T-helper 2 cell treated with Interferon-gamma antibody and Interleukin-4, amounts not matched to agents 5 μg/mL and 100 μg/mL, for 36 hours (primary cell): ENCODE results near the gene ONECUT1.

ENCODE experiments used
- DNase-seq: peaks from one replicate; pipeline ENCODE4 v3.0.0; 2021; ENCODE audit warnings: low spot score
- H3K27ac Mint-ChIP-seq: one replicate; pipeline ENCODE4 v1.8.0; 2021; ENCODE audit warnings: mild to moderate bottlenecking, mixed read lengths
- H3K27me3 Mint-ChIP-seq: one replicate; pipeline ENCODE4 v1.8.0; 2021; ENCODE audit warnings: low read depth, mixed read lengths
- H3K36me3 Mint-ChIP-seq: one replicate; pipeline ENCODE4 v1.8.0; 2021; ENCODE audit warnings: low read depth, mixed read lengths
- H3K4me1 Mint-ChIP-seq: one replicate; pipeline ENCODE4 v1.8.0; 2021; ENCODE audit warnings: low read depth, mixed read lengths
- H3K4me3 Mint-ChIP-seq: one replicate; pipeline ENCODE4 v1.8.0; 2022; ENCODE audit warnings: mild to moderate bottlenecking, moderate library complexity, mixed read lengths
- H3K9me3 Mint-ChIP-seq: one replicate; pipeline ENCODE4 v1.8.0; 2021; ENCODE audit warnings: mixed read lengths

ONECUT1 gene

DNA sequence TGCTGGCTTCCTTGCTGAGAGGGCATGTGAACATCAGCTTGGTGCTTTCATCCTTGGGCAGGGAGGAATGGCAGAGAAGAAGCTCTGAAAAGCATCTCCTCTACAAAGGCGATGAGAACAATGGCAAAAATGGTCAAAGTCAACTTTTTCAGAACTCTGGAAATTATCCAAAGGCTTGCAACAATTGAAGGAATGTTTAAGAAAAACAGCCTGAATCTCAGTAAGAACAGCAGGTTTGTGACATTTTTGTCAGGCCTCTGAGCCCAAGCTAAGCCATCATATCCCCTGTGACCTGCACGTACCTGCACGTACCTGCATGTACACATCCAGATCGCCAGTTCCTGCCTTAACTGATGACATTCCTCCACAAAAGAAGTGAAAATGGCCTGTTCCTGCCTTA, 51.8 kb downstream of the ONECUT1 start:
- Mint-ChIP-seq H3K4me3 (no peak overlapping the region), H3K9me3 (no peaks in the 10 kb centered on the region), H3K4me1 (peaks cover 12% of the 10 kb centered on the region), H3K27me3 (peaks cover 10% of the 10 kb centered on the region), H3K36me3 (no peaks in the 10 kb centered on the region), H3K27ac (no peak overlapping the region)
- no peak for DNase-seq

DNA sequence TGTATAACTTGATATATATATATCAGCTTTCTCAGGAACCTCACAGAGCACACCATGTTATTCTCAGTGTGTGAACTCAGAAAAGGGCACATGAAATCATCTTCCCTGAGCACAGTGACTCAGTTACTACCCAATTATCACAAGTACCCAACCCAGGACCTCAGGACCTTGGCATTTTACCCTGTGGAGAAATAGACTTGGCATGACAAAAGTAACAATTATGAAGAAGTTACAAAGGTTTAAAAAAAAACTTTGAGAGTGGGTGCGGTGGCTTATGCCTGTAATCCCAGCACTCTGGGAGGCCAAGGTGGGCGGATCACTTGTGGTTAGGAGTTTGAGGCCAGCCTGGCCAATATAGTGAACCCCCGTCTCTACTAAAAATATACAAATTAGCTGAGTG, 52.4 kb downstream of the ONECUT1 start:
- DNase-seq = no peak
- no peak overlapping the region for H3K27ac Mint-ChIP-seq
- H3K27me3 Mint-ChIP-seq = peaks cover 10% of the 10 kb centered on the region
- no peaks in the 10 kb centered on the region for H3K36me3 Mint-ChIP-seq
- H3K4me3 Mint-ChIP-seq = no peak overlapping the region
- H3K9me3 Mint-ChIP-seq = no peaks in the 10 kb centered on the region
- peaks cover 15% of the 10 kb centered on the region for H3K4me1 Mint-ChIP-seq

DNA sequence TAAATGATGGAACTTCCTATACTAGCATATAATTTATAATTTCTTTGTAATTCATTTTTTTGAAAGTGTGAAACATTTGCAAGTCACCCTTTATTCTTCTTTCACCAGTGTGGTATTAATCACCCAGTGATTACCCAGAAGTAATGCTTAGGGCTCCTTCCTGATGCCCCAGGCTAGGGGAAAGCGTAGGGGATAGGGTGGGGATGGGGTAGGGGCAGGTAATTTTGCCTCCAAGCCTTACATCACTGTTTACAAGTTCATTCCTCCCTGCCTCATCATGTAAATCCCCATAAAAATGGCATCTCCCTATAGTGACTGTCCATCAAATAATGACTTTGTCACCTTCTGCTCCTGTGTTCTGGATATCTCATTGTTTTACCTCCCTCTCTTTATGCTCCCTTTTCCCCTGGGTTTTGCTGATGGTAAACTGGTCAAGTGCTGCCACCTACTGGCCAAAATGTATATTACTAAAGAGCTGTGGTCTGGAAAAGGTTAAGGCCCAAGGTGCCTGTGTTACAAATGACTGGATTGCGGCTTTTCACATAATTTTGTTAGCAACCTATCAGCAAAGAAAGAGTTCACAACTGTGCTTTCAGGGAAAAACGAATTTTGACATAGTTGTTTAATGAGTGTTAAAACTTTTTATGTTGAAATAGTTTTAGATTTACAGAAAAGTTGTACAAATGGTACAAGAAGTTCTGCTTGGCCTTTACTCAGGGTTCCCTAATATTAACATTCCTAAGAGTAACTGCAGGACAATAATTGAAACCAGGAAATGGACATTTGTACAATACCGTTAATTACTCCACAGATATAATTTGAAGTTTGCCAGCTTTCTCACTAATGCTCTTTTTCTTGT, 54.7 kb downstream of the ONECUT1 start:
- H3K36me3 Mint-ChIP-seq = no peaks in the 10 kb centered on the region
- peaks cover 25% of the 10 kb centered on the region for H3K4me1 Mint-ChIP-seq
- H3K9me3 Mint-ChIP-seq = no peaks in the 10 kb centered on the region
- H3K27ac Mint-ChIP-seq = no peak overlapping the region
- peaks cover 10% of the 10 kb centered on the region for H3K27me3 Mint-ChIP-seq
- H3K4me3 Mint-ChIP-seq = no peak overlapping the region
- peak; percentile 63 for DNase-seq

DNA sequence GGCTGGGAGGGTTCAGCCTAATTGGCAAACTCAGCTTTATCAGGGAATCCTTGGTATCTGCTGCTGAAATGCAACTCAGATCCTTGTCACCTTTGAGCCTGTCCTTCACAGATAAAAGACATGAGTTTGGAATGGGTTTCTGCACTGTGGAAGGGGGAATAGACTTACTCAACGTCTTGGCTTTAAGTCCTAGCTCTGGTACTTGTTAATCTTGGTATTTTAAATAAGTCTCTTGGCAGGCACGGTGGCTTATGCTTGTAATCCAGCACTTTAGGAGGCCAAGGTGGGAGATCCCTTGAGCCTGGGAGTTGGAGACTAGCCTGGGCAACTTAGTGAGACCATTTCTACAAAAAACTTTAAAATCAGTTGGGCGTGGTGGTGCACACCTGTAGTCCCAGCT, 55.8 kb downstream of the ONECUT1 start:
- H3K4me1 Mint-ChIP-seq = peaks cover 32% of the 10 kb centered on the region
- DNase-seq = no peak
- no peak overlapping the region for H3K27ac Mint-ChIP-seq
- H3K9me3 Mint-ChIP-seq = no peaks in the 10 kb centered on the region
- no peaks in the 10 kb centered on the region for H3K36me3 Mint-ChIP-seq
- H3K4me3 Mint-ChIP-seq = no peak overlapping the region
- H3K27me3 Mint-ChIP-seq = peaks cover 5% of the 10 kb centered on the region

DNA sequence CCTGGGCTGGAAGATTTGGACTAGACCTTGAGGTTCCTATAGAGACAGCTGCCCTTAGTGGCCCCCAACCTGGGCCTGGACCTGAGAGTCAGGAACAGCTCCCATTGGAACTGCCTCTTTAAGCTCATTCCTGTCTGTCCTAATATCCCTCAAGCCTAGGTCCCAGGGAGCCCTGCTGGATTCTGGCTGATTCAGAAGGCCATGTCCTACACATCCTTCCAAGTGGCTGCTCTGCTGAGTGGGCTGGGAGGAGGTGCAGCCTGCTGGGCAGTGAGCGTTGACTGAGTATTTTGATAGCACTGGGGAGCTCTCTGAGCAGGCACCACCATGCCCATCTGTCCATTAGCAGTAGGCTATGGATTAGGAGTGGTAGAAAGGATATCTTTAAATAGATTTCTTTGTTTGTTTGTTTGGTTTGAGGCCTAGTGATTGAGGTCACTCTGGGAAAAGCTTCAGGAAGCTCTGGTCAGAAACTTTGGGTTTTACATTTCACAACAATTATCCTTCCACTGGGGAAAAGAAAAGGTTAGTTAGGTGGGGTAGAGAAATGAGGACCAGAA, 56.4 kb downstream of the ONECUT1 start:
- Mint-ChIP-seq H3K36me3 (no peaks in the 10 kb centered on the region), H3K27me3 (peaks cover 2% of the 10 kb centered on the region), H3K4me1 (peaks cover 33% of the 10 kb centered on the region), H3K27ac (no peak overlapping the region), H3K9me3 (no peaks in the 10 kb centered on the region), H3K4me3 (no peak overlapping the region)
- DNase-seq = no peak

DNA sequence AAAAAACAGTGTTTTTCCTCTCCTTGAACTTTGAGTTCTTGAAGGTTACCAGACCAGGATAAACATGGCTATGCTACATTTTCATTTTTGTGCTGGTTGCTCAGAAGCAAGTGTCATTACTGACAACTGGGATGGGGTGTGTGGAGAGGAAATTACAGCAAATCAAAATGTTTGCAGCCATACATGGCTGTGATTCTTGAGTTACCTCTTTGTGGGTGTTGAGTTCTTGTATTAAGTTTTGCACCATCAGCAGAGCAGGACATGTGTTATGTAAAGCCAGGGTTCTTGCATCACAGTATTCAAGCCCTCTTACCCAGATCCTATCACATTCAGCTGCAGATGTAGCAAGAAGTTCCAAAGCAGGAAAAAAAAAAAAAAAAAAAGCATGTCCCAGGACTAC, 57.0 kb downstream of the ONECUT1 start:
- Mint-ChIP-seq H3K4me1 (peaks cover 33% of the 10 kb centered on the region), H3K36me3 (no peaks in the 10 kb centered on the region), H3K9me3 (no peaks in the 10 kb centered on the region), H3K27me3 (no peaks in the 10 kb centered on the region), H3K27ac (no peak overlapping the region), H3K4me3 (no peak overlapping the region)
- DNase-seq = no peak

DNA sequence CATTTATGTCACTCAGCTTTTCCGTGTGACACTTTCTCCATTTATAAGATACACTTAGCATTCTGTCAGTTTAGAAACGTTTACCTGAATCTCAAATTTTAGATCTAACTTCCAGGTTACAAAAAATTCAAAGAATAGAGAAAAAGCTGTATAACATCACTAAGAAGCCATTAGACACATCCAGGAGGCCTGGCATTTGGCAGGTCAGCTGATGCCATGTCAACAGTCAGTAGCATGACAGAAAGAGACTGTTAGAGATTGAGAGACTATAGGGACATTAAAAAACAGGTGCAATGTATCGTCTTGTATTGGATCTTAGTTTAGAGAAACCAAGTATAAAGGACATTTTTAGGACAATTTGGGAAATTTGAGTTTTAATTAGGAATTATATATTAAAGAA, 57.6 kb downstream of the ONECUT1 start:
- H3K4me1 Mint-ChIP-seq = peaks cover 33% of the 10 kb centered on the region
- no peak for DNase-seq
- H3K9me3 Mint-ChIP-seq = no peaks in the 10 kb centered on the region
- H3K27ac Mint-ChIP-seq = no peak overlapping the region
- H3K4me3 Mint-ChIP-seq = no peak overlapping the region
- H3K27me3 Mint-ChIP-seq = no peaks in the 10 kb centered on the region
- no peaks in the 10 kb centered on the region for H3K36me3 Mint-ChIP-seq

DNA sequence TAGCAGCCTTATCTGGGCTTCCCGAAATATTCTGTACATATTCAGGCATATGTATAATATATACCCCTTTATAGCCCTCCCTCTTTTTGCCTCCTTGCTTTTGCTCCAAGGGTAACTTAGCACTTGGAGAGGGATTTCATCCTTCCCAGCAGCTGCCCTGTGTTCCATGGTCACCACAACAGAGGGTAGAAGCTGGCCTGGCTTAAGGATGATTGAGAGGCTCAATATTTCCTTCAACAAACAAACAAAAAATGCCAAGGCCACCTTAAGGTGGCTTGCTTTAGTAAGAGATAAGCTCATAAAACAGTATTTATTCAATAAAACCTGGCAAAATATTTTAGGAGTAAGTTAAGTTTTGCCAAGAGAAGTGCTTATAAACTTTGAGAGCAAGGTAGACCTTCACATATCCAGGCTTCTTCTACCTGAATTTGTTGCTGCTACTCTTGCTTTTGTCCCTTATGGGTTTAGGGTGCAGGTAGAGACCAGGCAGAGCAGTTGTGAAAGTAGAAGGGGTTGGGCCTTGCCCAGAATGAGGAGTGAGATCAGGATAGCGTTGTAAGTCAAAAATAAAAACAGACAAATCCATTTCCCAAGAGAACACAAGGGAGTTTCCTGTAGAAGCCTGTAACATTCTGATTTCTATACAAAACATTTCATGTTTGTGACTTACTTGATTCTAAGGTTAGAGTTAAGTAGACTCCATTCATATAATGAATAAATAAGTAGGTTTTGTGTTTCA, 58.2 kb downstream of the ONECUT1 start:
- no peak for DNase-seq
- Mint-ChIP-seq H3K4me3 (no peak overlapping the region), H3K9me3 (no peaks in the 10 kb centered on the region), H3K27ac (no peak overlapping the region), H3K4me1 (peaks cover 33% of the 10 kb centered on the region), H3K27me3 (no peaks in the 10 kb centered on the region), H3K36me3 (no peaks in the 10 kb centered on the region)

DNA sequence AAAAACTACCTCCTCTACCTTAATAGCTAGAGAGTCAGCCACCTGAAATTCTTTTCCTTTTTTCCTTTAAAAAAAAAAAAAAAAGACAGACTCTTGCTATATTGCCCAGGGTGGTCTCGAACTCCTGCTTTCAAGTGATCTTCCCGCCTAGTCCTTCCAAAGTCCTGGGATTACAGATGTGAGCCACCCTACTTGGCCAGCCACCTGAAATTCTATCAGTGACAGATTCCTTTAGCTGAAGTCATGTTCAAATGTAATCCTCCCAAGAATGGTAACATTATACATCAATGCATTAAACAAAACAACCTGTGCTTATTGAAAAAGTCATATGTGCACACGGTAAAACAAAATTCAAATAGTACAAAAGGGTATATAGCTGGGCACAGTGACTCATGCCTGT, 59.1 kb downstream of the ONECUT1 start:
- Mint-ChIP-seq H3K4me1 (peaks cover 33% of the 10 kb centered on the region), H3K27ac (no peak overlapping the region), H3K9me3 (no peaks in the 10 kb centered on the region), H3K27me3 (no peaks in the 10 kb centered on the region), H3K36me3 (no peaks in the 10 kb centered on the region), H3K4me3 (no peak overlapping the region)
- no peak for DNase-seq

DNA sequence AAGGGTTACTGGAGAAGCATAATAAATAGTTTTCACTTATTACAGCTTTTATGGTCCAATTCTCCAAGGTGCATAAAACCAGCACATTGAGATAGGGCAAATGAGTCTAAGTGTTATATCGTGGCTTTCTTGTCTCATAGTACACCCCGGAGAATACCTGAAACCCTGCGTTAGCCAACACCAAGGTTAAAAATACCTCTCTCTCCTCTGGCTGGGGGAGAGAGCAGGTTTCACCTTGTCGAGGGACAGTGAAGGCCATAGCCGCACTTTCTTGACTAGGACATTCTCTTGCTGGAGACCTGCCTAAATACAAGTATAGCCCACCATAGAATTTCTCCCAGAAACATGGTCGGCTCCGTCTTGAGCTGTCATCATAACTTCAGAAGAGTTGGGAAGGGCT, 59.5 kb downstream of the ONECUT1 start:
- Mint-ChIP-seq H3K27ac (no peak overlapping the region), H3K9me3 (no peaks in the 10 kb centered on the region), H3K27me3 (no peaks in the 10 kb centered on the region), H3K4me1 (peaks cover 33% of the 10 kb centered on the region), H3K36me3 (no peaks in the 10 kb centered on the region), H3K4me3 (no peak overlapping the region)
- no peak for DNase-seq

DNA sequence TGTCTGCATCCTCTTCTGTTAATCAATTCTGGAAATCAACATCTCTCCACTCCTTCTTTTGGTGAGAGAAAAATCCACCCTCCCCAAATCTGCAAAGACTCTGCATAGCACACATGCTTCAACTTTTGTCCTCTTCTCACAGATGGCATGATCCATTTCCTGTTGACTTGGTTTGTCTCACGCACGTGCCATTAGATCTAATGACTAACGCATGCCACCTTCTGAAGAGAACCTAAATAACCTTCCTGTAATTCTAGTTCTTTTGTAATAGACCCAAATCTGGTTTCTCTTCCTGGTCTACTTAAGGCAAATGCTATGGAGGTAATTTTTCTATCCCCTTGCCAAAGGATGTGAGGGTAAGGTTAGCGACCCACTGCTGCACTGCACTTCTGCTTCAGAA, 60.0 kb downstream of the ONECUT1 start:
- no peak for DNase-seq
- Mint-ChIP-seq H3K9me3 (no peaks in the 10 kb centered on the region), H3K4me1 (peaks cover 30% of the 10 kb centered on the region), H3K4me3 (peak overlapping the region; percentile 2), H3K36me3 (no peaks in the 10 kb centered on the region), H3K27ac (peak overlapping the region; percentile 71), H3K27me3 (peaks cover 2% of the 10 kb centered on the region)

DNA sequence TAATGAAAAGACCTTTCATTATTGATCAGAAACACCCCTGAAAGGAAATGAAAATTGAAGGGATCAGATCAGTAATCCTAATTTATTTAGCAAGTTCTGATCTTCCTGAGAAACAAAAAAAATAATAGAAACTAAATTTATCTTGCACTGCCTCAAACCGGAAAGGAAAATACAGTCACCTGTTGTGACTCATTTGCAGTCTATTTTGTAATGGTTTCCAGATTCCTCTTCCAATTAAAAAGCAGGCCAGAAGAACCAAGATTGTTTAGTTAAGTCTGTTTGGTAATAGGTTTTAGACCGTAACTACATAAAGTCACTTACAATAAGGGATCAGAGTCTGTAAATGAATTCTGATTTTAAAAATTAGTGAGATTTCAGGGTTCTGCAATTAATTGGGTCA, 61.2 kb downstream of the ONECUT1 start:
- H3K36me3 Mint-ChIP-seq = no peaks in the 10 kb centered on the region
- no peaks in the 10 kb centered on the region for H3K9me3 Mint-ChIP-seq
- peaks cover 6% of the 10 kb centered on the region for H3K27me3 Mint-ChIP-seq
- no peak overlapping the region for H3K4me3 Mint-ChIP-seq
- H3K4me1 Mint-ChIP-seq = peaks cover 27% of the 10 kb centered on the region
- H3K27ac Mint-ChIP-seq = no peak overlapping the region
- no peak for DNase-seq

DNA sequence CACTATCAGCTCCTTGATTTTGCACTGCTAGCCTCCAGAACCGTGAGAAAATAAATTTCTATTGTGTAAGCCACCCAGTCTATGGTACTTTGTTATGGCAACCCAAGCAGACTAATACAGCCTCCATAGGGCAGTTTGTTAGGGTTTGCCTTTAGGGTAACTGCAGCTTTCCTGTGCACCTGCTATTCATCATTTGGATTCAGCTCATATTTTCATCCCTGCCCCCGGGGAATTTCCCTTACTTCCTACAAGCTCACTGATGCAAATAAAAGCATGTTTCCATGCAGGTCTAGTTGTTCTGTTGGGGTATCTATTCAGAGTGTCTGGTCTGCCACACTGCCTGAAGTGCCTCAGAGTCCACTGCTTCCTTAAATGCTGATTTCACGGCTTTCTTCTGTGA, 62.3 kb downstream of the ONECUT1 start:
- Mint-ChIP-seq H3K27ac (no peak overlapping the region), H3K27me3 (peaks cover 8% of the 10 kb centered on the region), H3K4me1 (peaks cover 18% of the 10 kb centered on the region), H3K36me3 (no peaks in the 10 kb centered on the region), H3K4me3 (no peak overlapping the region), H3K9me3 (no peaks in the 10 kb centered on the region)
- no peak for DNase-seq

DNA sequence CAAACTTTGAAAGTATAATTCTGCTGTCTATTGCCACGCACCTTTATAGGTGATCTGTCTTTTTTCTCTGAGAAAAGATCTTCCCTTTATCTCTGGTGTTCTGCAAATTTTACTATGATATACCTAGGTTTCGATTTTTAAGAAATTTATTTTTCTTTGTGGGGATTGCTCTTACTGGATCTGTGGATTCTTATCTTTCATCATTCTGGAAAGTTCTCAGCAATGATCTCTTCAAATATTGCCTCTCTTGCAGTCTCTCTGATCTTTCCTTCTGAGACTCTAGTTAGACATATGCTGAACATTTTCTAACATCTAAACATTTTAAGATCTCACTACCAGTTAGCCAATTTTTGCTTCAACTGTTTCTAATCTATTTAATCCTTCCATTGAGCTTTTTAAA, 63.9 kb downstream of the ONECUT1 start:
- Mint-ChIP-seq H3K27me3 (peaks cover 13% of the 10 kb centered on the region), H3K4me1 (peaks cover 10% of the 10 kb centered on the region), H3K36me3 (no peaks in the 10 kb centered on the region), H3K4me3 (no peak overlapping the region), H3K9me3 (no peaks in the 10 kb centered on the region), H3K27ac (no peak overlapping the region)
- no peak for DNase-seq
